Heart left ventricle (tissue), 13 donors: ENCODE data around the gene FTCD.

ENCODE experiments used
- POLR2A ChIP-seq, 2 donors: fragments of 450-650 bp; IDR thresholded peaks; one replicate each; pipeline ENCODE4 v1.6.1; 2017; ENCODE audit warnings: antibody characterized with exemption in 2 of 2, mild to moderate bottlenecking in 2 of 2, moderate library complexity in 2 of 2
- TF ChIP-seq, protein P1 (sequence below), 12 donors: fragments of 200-600 bp; sonication (generic) in 4 of 12; IDR thresholded peaks; one replicate each; pipeline versions ENCODE4 v1.5.0 to v1.8.0; 2018 to 2022; ENCODE audit warnings: antibody characterized with exemption in 12 of 12, mild to moderate bottlenecking in 5 of 12
- donor health status: ischemic (EF 13 %, LVEDD 7.1; RV severe dilation, severe dysfunction).
- donor health status: DM: no; HTN: yes; CAD: no.
- donor health status: DM: no; HTN: no; CAD: no.
- donor health status: ischemic (EF 25% LVEDD 6.9; RV normal size, moderate dysfunction).
- donor health status: ischemic (EF 25% LVEDD 5.7; RV mildly dilated, moderate dysfunction).
- donor health status: ischemic (EF 35%, LVEDD 5.7; RV mildly dilated, moderate dysfunction).
- donor health status: nonischemic (EF 11% LVEDD 7.7; RV severe dilation, severe dysfunction).
- donor health status: DM: yes; HTN: yes; CAD: no.
- donor health status: PGD.
- donor health status: ischemic (EF 29% LVEDD 5.4; RV normal size, mild dysfunction).
- donor health status: nonischemic (EF 23%, LVEDD 6.1; RV moderate dilation, normal function).

DNA sequence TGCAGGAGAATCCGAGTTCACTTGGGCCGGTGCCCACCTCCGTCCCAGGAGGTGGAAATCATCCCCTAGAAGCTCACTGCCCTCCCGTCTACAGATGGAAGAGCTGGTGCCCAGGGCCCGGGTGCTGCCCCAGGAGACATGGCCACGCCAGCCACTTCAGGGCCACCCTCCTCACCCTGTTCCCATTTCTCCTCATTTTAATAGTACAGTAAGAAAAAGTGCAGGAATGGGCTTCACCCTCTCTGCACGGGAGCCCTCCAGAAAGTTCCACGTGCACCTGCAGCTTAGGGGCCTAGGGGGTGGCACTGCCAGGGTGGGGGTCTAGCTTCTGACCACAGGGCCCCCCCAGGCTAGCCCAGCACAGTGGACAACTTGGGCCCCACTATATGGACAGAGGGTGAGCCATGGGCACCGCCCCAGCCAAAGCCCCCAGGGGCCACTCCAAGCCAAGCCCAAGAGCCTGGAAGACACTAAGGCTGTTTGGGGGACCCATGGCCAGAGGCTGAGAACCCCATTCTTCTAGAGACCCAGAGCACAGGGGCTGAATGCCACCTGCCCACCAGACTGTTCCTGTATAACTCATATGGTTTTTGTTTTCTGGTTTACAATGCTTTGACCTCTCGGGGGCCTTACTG lies 3.4 kb upstream of the FTCD start:
- TF ChIP-seq, protein P1, sequence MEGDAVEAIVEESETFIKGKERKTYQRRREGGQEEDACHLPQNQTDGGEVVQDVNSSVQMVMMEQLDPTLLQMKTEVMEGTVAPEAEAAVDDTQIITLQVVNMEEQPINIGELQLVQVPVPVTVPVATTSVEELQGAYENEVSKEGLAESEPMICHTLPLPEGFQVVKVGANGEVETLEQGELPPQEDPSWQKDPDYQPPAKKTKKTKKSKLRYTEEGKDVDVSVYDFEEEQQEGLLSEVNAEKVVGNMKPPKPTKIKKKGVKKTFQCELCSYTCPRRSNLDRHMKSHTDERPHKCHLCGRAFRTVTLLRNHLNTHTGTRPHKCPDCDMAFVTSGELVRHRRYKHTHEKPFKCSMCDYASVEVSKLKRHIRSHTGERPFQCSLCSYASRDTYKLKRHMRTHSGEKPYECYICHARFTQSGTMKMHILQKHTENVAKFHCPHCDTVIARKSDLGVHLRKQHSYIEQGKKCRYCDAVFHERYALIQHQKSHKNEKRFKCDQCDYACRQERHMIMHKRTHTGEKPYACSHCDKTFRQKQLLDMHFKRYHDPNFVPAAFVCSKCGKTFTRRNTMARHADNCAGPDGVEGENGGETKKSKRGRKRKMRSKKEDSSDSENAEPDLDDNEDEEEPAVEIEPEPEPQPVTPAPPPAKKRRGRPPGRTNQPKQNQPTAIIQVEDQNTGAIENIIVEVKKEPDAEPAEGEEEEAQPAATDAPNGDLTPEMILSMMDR (IDR thresholded peaks at IDR 0.05) = no peak
- no peak for TF ChIP-seq POLR2A (IDR thresholded peaks at IDR 0.05)
